Measurements from ENCODE around the gene FKBP10.
A peak's percentile ranks its signal among the peaks of the same experiment; 100 is the strongest.
"Not testable (repeated sequence)": the region's sequence is repeated elsewhere in the genome, so short reads cannot be mapped to it uniquely, and the experiment has no call there.

FKBP10 gene

DNA sequence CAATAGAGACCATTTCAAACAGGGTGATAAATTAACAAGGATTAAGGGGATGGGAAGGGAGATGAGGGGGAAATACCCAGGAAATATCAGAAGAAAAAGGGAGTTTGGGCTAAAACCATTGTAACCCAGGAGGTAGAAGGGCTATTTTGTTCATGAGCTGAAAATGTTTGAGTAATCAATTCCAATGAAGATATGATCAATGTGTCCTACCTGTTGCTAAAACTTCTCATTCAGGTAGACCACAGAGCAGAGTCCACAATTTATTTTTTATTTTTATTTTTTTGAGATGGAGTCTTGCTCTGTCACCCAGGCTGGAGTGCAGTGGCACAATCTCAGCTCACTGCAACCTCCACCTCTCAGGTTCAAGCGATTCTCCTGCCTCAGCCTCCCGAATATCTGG lies 26.6 kb downstream of the FKBP10 start:
- DNase-seq (ENCODE audit: low read depth), result not testable (repeated sequence)

DNA sequence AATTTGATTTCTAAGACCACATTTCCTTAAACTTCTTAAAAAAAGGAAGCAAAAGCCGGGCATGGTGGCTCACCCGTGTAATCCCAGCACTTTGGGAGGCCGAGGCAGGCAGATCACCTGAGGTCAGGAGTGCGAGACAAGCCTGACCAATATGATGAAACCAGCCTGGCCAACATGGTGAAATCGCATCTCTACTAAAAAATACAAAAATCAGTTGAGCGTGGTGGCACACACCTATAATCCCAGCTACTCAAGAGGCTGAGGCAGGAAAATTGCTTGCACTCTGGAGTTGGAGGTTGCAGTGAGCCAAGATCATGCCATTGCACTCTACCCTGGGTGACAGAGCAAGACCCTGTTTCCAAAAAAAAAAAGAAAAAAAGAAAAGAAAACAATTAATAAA lies 28.0 kb downstream of the FKBP10 start:
- DNase-seq (ENCODE audit: low read depth), result not testable (repeated sequence)

DNA sequence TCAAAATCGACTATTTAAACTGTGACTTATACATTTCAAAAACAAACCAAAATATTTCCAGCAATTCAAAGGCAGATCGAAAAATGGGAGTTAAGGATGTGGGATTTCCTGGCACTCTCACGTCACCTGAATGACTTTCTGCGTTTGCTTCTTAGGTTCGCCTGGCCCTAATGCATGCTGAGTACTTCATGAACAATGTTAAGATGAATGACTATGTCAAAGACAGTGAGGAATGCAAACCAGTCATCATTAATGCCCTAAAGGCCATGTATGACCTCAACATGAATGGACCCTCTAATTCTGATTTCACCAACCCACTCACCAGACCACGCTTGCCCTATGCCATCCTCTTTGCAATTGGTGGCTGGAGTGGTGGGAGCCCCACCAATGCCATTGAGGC lies 32.2 kb downstream of the FKBP10 start:
- no peak for DNase-seq (ENCODE audit: low read depth)

DNA sequence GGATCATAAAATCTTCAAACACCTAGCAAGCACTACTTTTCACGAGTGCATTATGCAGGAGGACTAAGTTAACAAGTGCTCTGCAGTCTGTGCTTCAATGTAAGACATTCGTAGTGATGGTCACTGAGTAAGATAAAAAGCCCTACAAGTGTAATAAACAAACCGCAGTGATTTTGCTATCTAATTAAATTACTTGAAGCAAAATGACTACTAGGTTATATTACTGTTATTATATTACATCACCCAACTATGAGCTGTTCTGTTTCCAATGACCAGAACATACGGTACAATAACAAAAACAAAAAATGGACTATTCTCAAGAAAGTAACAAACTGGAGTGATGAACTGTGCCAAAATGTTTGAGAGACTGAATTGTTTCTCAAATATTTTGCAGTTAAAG lies 36.0 kb downstream of the FKBP10 start:
- no peak for DNase-seq (ENCODE audit: low read depth)

DNA sequence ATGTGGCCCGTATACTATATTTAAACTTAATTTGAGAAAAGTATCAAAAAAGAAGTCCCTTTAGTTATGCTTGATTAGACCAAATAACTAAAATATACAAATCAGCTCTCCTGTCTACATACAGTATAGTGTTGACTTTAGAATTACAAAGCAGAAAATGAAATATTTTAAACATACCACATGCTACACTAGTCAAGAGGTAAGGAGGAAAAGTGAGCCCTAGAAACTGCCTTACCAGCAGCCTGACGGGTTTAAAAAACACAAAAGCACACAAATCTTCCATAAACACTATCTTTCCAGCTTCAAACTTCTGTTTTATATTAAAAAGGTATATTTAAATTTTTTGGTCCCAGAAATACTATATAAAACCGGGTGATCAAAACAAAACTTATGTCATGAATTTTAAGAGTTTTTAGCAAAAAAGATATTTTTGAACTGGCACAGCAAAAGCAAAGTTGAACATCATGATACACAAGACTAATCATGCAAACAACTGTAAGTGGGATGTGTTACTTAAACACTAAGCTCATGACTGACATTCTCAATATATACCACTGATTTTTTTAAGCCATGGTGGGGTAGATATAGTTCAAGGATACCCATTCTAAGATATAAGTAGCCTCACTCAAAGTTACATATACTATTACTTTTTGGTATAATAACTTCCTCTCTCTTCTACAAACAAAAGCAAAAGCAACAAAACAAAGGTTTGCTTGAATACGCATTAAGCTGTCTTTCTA lies 36.6 kb downstream of the FKBP10 start:
- DNase-seq (ENCODE audit: low read depth), result no peak

DNA sequence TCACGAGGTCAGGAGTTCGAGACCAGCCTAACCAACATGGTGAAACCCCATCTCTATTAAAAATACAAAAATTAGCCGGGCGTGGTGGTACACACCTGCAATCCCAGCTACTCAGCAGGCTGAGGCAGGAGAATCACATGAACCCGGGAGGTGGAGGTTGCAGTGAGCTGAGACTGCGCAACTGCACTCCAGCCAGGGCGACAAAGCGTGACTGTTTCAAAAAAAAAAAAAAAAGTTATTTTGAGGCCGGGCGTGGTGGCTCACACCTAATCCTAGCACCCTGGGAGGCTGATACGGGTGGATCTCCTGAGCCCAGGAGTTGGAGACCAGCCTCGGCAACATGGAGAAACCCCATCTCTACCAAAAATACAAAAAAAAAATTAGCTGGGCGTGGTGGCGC lies 38.6 kb downstream of the FKBP10 start:
- not testable (repeated sequence) for DNase-seq (ENCODE audit: low read depth)

DNA sequence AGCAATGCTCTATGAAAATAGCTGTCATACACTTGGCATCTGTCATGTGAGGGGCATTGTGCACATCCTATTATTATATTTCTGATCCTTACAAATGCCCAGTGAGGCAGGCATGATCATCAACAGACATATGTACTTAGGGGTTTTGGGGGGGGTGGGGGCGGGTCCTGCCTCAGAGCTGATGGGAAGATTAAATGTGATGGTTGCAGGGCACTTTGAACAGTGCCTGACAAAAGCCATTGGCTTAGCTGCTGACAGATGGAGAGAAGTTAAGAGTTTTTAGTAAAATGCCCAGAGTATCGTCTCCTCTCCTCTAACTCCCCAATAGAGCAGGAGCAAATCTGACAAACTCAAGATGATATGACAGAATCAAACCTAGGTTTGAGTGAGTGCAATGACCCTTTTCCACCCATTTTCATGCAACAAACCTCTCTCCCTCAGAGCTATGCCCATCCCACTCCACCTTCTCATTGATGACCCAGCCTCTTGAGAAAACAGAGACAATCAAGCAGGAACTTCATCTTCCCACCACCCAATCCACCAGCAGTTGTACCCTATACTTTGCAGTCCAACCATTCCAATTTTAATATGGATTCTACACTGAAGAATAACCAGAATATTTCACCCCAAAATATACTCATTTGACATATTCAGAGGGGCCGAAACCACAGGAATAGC lies 47.6 kb downstream of the FKBP10 start:
- no peak for DNase-seq (ENCODE audit: low read depth)

DNA sequence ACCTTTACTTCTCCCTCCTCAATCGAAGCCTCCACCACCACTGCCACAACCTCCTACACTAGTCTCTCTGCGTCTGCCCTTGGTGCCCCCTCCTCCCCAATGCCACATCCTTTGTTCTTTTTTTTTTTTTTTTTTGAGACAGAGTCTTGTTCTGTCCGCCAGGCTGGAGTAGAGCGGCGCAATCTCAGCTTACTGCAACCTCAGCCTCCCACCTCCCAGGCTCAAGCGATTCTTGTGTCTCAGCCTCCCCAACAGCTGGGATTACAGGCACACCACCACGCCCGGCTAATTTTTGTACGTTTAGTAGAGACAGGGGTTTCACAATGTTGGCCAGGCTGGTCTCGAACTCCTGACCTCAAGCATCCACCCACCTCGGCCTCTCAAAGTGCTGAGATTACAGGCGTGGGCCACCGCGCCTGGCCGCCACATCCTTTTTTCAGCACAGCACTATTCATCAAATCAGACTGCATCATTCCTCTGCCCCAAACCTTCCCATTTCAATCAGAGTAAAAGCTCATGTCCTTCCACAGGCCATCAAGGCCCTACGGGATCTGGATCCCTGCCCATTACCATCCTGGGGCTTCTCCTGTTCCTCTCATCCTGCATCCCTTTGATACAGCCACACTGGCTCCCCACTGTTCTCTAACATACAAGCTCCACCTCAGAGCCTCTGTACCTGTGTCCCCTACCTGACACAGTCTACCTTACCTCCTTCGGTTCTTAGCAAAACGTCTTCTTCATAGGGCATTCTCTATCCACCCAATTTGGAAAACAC lies 50.5 kb downstream of the FKBP10 start:
- DNase-seq (ENCODE audit: low read depth), result no peak

DNA sequence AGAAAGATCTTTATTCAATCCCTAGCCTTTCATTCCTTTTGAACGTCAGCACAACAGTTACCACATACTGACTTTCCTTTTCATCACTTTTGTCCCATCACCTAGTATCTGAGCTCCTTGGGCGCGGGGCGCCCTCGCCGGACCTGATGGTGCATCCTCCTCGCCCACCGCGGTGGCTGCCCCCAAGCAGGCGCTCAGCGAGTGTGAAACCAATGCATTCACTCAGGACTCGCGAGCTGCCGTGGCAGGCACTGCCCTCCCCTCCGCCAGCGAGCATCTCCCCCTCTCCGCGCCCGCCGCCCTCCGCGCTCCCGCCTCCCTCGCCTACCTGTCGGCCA lies 51.7 kb downstream of the FKBP10 start:
- DNase-seq (ENCODE audit: low read depth), result peak; percentile 55

DNA sequence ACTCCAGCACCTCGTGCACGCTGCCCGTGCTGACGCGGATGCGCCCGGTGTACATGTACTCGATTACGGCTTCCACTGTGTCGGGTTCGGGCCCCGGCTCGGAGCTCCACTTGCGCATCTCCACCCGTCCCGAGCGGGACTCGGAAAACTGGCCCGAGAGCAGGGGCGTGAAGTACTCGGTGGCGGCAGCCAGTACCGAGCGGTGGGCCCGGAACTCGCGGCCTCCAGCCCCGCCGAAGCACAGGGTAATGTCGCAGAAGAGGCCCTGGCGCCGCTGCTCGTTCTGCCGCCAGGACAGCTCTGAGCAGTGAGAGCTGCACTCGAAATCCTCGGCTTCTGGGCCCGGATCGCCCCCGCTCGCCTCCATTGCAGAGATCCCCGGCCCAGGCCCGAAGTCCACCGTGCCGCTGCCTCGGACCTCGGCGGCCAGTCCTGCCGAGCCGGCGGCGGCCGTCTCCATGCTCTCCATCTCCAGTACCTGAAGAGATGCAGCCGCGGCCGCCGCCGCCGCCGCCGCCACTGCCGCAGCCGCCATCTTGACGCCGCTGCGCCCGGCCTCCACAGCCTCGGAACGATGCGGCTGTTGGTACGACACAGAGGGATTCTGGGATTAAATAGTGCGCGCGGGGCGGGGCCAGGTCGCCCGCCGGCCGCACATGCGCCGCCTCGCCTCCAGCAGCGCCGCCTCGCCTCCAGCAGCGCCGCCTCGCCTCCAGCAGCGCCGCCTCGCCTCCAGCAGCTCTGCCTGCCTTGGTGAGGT lies 52.2 kb downstream of the FKBP10 start, which contains the start of gene KLHL11:
Gene KLHL11, minus strand, starts transcription at position 588 of the 760 bp plus-strand sequence. Its CDS starts 53 bp downstream, at position 535.
- peak; percentile 86 for DNase-seq (ENCODE audit: low read depth)

DNA sequence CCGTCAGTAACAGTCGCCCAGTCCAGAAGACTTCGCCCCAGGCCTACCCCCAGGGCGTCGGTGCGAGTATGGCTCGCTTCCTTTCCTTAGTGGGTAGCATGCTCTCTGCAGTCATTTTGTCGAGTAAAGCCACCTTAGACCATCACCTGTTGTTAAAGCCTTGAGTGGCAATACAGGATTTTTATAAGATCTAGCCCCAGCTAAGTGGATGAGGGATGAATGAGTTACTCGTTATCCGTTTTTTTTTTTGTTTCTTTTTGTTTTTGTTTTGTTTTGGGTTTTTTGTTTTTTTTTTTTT lies 52.7 kb downstream of the FKBP10 start:
- no peak for DNase-seq (ENCODE audit: low read depth)

DNA sequence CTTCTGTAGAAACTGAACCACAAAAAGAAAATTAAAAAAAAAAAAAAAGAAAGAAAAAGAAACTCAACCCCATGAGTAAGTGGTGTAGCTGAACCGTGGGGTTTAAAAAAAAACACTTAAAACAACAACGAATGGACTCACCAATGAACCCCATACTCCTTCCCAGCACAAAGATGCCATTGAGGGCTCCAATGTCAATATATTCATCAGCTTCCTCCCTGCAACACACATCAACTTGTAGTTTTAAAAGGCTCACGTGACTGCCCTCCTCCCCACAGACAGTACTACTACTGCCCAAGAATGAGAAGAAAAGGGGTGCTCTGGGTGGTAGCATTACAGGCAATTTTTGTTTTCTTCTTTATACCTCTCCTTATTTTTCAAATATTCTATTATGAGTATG lies 55.8 kb downstream of the FKBP10 start:
- no peak for DNase-seq (ENCODE audit: low read depth)

DNA sequence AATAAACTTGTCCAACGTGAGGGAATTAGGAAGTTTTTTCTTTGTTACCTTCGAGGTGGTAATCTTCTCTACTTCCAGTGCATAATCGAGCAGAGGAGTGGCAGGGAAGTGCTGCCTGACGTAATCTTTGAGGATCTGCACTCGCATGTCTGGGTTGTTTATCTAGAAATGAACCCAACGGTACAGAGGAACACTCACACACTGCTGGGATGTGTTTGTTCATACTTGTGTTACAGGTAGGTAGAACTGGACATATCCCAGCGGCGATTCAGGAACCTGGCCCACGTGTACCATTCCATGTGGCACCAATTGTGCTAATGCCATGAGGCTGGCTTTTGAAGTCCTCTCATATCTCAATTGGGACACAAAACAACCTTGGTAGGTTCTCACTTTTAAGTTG lies 56.6 kb downstream of the FKBP10 start:
- DNase-seq (ENCODE audit: low read depth), result no peak

DNA sequence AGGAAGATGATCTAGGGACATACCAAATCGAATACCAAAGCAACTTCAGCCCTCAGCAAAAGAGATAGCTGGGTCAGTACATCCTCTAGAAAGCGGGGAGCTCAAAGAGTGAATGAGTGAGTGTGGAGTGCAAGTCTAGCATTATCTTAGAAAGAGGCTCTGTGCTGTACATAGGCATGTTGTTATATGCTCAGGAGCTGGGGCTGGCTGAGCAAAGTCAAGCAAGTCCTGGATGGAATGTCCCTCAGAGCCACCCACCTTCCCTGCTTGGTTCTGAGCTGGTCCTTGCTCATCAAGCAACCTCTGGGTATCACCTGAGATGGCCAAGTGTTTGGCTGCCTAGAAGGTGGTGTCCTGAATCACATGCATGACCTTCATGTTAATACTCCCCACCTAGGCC lies 57.3 kb downstream of the FKBP10 start:
- no peak for DNase-seq (ENCODE audit: low read depth)

DNA sequence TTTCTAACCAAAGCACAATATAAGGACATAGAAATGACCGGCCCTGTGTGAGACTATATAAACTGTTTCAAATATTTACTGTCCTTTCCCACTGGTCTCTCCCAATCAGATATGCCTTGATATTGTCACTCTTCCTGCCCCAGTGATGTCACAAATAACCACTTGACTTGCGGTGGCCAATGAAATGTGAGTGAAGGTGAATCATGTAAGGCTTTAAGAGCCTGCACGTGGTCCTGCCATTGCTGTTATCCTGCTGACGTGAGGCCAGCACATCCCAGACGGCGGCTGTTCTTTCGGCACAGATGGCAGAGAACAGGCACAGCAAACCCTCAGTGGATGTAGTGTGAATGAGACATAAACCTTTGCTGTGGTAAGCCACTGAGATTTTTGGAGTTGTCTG lies 57.8 kb downstream of the FKBP10 start:
- no peak for DNase-seq (ENCODE audit: low read depth)

DNA sequence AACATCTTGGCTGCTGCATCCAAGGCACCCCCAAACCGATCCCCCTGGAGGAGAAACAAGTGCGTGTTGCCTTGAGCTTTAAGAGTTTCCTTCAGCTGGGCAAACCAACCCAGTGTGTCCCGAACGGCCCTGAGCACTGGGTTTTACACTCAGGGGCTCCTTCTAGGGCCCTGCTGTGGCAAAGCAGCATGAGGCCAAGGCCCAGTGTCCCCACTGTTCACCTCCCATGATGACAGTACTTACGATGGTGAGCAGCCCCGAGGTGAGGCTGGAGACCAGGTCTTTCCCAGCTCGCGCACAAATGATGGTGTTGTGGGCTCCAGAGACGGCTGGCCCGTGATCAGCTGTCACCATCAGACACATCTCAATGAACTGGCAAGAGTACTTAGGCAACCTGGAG lies 59.0 kb downstream of the FKBP10 start:
- DNase-seq (ENCODE audit: low read depth), result no peak

Data from activated T-helper 9 cell treated with anti-CD3 and anti-CD28 coated beads, Interleukin-2, amount 50 U/mL, for 16 hours (primary cell).